Esophagus (tissue), 2 donors: ENCODE measurements around the gene TESPA1. TPM values are rescaled to one million over a fixed set of nuclear protein-coding genes. Genes with fewer than 3 reads are reported as not detected.

Source experiments
- H3K27ac ChIP-seq, 2 donors: one replicate each; pipeline ENCODE4 v1.5.1; 2013; ENCODE audit warnings: low read depth in 2 of 2, mild to moderate bottlenecking in 2 of 2, inconsistent platforms in 1 of 2, low read length in 1 of 2, moderate library complexity in 1 of 2
- H3K27me3 ChIP-seq, 2 donors: one replicate each; pipeline ENCODE4 v1.6.1; 2013; ENCODE audit warnings: low read length in 2 of 2, control low read depth in 1 of 2, mild to moderate bottlenecking in 1 of 2; ENCODE audit not compliant: insufficient read depth in 2 of 2, control insufficient read depth in 1 of 2
- H3K36me3 ChIP-seq, 2 donors: one replicate each; pipeline ENCODE4 v1.6.1; 2013; ENCODE audit warnings: low read length in 1 of 2; ENCODE audit not compliant: control insufficient read depth in 2 of 2, insufficient read depth in 2 of 2
- H3K4me1 ChIP-seq, 2 donors: one replicate each; pipeline ENCODE4 v1.6.1; 2013; ENCODE audit warnings: low read length in 1 of 2; ENCODE audit not compliant: control insufficient read depth in 2 of 2, insufficient read depth in 2 of 2
- H3K4me3 ChIP-seq, 2 donors: one replicate each; pipeline ENCODE4 v1.5.1; 2013; ENCODE audit warnings: low read length in 2 of 2, mild to moderate bottlenecking in 2 of 2, low read depth in 1 of 2, moderate library complexity in 1 of 2
- H3K9me3 ChIP-seq, 2 donors: one replicate each; pipeline ENCODE4 v1.6.1; 2013; ENCODE audit warnings: mild to moderate bottlenecking in 2 of 2, low read depth in 1 of 2, low read length in 1 of 2, moderate library complexity in 1 of 2; ENCODE audit not compliant: control insufficient read depth in 2 of 2, insufficient read depth in 1 of 2
- WGBS, 2 donors: extraction: QIAGEN DNeasy Blood & Tissue Kit; methylation state at CpG; one replicate each; pipeline ENCODE4 v1.1.7; 2013; 5-methylcytosine and 5-hydroxymethylcytosine counted together
- polyA plus RNA-seq, 2 donors: library from polyadenylated mRNA; stranded (reverse); fragments of 200-250 nt; gene quantifications; one replicate each; pipeline ENCODE4 v1.2.3, GENCODE V29; 2013
- donor health status: healthy with polysubstance abuse.
- donor health status: Bipolar disorder and iron deficiency.

The TESPA1 gene, protein sequence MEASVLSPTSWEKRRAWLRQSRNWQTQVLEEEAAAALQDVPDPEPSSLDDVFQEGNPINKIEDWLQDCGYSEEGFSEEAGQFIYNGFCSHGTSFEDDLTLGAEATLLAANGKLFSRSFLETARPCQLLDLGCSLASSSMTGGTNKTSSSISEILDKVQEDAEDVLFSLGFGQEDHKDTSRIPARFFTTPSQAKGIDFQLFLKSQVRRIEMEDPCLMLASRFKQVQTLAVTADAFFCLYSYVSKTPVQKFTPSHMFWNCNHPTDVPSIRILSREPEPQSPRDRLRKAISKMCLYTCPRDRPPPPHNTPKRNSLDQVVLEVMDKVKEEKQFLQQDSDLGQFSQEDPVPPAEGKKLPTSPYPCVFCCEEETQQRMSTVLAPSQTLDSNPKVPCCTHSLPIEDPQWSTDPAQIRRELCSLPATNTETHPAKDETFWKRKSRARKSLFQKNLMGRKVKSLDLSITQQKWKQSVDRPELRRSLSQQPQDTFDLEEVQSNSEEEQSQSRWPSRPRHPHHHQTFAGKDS
- under 1 TPM; 0.26 to 0.32 TPM for polyA plus RNA-seq

DNA sequence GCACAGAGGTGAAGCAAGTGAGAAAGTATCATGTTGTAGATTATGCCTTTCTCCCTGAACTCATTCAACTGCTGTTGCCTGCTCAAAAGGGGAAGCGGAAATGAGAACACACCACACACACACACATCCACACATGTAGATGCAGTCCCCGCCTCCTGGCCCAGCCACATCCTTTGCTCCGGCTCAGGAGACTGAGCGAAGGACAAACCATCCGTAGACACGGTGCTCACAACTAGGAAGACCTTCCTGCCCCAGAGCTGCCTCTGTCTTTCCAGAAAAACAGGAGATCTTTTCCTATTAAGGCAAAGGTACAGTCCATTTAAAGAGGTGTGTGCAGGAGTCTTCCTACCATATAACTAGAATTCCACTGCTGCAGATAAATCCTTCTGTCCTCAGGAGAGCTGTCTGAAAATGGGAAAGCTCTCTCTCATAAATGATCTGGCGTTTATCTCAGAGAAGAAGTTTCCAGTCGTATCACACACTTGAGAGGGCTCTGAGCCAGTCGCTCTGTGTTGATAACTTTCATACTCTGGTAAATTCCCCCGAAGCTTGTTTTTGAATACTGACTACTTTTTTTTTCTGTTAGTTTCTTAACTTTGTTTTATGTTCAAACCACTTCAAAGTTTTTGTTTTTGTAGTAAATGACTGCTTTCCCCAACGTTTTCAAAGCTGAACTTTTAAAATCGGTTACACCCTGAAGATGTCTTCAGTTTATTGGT lies at the start of gene TESPA1:
TSS of gene TESPA1 (minus strand) at position 105 of the 719 bp plus-strand sequence. CDS start 10,200 bp downstream, outside the sequence.
- Histone ChIP-seq H3K4me1 (no peaks in the 10 kb centered on the region), H3K27ac (no peak within 1 kb of the TSS), H3K4me3 (no peak within 1 kb of the TSS), H3K9me3 (no peaks in the 10 kb centered on the region), H3K27me3 (no peaks in the 10 kb centered on the region), H3K36me3 (no peaks in the 10 kb centered on the region)
- 47 to 53% methylated on average over 12 of the region's 12 CpGs for WGBS, 2 donors

GRCh38 chr12:55034218-55034617 lies 49.7 kb upstream of the TESPA1 start:
- Histone ChIP-seq H3K27me3 (peaks cover 0 to 3% of the 10 kb centered on the region in 2 donors), H3K36me3 (no peaks in the 10 kb centered on the region), H3K27ac (no peak overlapping the region), H3K9me3 (no peaks in the 10 kb centered on the region), H3K4me1 (no peaks in the 10 kb centered on the region), H3K4me3 (no peak overlapping the region)
- WGBS, 2 donors: 59 to 77% methylated on average over 6 of the region's 6 CpGs

DNA sequence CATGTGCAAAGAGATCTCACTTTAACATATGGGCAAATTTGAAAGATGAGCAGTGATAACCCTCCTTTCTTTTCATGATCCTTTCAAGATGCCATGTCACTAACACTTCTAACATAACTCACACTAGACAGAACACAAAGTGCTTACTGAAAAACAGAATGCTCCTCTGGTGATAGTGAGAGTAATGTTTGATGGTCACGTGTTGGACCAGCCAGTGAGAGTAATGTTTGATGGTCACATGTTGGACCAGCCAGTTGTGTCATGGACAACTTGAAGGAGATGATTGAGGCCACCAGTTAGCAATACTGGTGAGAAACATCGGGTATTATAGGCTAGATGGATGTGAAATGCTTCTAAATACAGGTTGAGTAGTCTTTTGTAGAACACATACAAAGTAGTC lies 40.9 kb upstream of the TESPA1 start:
- Histone ChIP-seq H3K4me1 (no peaks in the 10 kb centered on the region), H3K27ac (no peak overlapping the region), H3K27me3 (no peaks in the 10 kb centered on the region), H3K4me3 (no peak overlapping the region), H3K9me3 (no peaks in the 10 kb centered on the region), H3K36me3 (no peaks in the 10 kb centered on the region)
- 61 to 65% methylated on average over 2 of the region's 2 CpGs for WGBS, 2 donors

DNA sequence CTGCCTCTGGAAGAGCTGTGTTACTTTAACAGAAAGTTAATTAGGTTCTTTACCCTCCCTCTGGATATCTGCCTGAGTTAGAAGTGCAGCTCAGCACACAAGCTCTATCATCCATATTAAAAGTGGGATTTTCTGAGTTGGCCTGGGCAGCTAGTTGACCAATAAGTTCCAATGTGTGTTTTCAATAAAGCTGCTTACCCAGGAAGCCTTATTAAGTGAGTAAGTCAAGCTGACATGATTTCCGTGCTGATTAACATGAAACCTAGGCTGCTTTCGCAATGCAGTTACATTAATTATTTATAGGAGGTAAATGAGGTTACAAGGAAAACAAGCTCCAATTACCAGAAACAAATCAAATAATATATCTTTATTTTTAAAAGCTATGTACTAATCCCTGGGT lies 40.0 kb upstream of the TESPA1 start:
- Histone ChIP-seq H3K4me3 (no peak overlapping the region), H3K27me3 (no peaks in the 10 kb centered on the region), H3K36me3 (no peaks in the 10 kb centered on the region), H3K4me1 (no peaks in the 10 kb centered on the region), H3K27ac (no peak overlapping the region), H3K9me3 (no peaks in the 10 kb centered on the region)
- WGBS, 2 donors: 75 to 78% methylated on average over 2 of the region's 2 CpGs

- Histone ChIP-seq H3K4me1 (no peaks in the 10 kb centered on the region), H3K4me3 (no peak within 1 kb of the TSS), H3K27me3 (no peaks in the 10 kb centered on the region), H3K9me3 (no peaks in the 10 kb centered on the region), H3K27ac (no peak within 1 kb of the TSS), H3K36me3 (no peaks in the 10 kb centered on the region)
- WGBS, 2 donors: 4 to 6% methylated on average over 13 of the region's 13 CpGs
These were observed 35.2 kb upstream of the TESPA1 start, which contains the start of gene NEUROD4 for GRCh38 chr12:55019784-55020183. TSS of gene NEUROD4 (plus strand) at chr12:55019974. CDS start at chr12:55026440, 6,466 bp downstream.

- H3K4me3 ChIP-seq: no peak overlapping the region
These were observed 32.9 kb upstream of the TESPA1 start for GRCh38 chr12:55017416-55017925.

DNA sequence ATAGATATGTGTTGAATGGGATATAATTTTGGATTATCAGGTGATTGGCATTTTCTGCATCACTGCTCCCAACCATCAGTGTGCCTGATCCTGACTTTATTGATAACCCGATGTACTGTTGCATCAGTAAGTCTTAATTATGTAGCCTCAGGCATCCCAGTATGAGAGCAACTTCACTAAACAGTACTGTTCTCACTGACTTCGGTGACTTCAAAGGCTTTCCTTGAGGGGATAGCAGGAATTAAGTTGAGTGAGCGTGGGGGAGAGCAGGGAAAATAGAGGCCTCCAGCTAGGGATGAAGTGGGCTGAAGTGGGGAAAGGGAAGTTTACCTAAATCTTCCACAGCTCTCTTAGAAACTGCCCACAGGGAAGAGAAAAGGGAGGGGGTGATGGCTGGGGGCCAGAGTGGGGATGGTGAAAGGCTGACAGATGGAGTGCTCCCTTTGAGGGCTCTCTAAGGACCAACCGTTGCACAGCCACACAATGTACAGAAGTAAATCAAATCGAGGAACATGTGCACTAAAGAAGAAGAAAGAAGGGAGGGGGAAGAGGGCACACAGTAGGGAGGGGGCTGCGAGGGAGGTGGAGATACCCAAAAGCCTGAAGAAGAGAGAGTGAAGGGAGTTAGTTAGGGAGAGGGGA lies 24.5 kb upstream of the TESPA1 start:
- Histone ChIP-seq H3K36me3 (no peaks in the 10 kb centered on the region), H3K27ac (no peak overlapping the region), H3K9me3 (no peaks in the 10 kb centered on the region), H3K4me3 (no peak overlapping the region), H3K27me3 (no peaks in the 10 kb centered on the region), H3K4me1 (no peaks in the 10 kb centered on the region)
- WGBS, 2 donors: 45 to 46% methylated on average over 6 of the region's 6 CpGs

More at GRCh38 chr12:55017416-55017925, 32.9 kb upstream of the TESPA1 start:
- Histone ChIP-seq H3K9me3 (no peaks in the 10 kb centered on the region), H3K4me1 (no peaks in the 10 kb centered on the region), H3K27me3 (no peaks in the 10 kb centered on the region), H3K36me3 (no peaks in the 10 kb centered on the region), H3K27ac (no peak overlapping the region)
- WGBS, 2 donors: 39 to 56% methylated on average over 3 of the region's 3 CpGs

DNA sequence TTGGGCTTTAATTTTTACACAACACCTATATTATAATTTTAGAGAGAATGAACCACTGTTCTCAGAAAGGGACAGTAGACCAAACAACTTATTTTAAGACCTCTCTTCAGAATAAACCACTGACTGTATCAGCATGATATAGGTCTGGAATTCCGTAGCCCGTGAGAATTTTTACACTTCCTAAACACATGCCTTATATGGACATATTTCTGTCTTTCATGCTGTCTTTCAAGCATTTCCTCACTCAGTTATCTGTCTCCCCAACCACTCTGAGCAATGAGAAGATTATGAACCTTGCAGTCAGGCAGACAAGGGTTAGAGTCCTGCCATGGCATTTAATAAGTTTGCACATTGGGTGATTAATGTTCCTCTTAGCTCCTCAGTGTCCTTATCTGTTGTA lies 17.8 kb upstream of the TESPA1 start:
- H3K9me3 ChIP-seq: no peaks in the 10 kb centered on the region
- WGBS, 2 donors: 59 to 70% methylated on average over 2 of the region's 2 CpGs
- H3K36me3 ChIP-seq: no peaks in the 10 kb centered on the region
- no peaks in the 10 kb centered on the region for H3K27me3 ChIP-seq
- peaks cover 0 to 1% of the 10 kb centered on the region in 2 donors for H3K4me1 ChIP-seq
- no peak overlapping the region for H3K4me3 ChIP-seq
- no peak overlapping the region for H3K27ac ChIP-seq

- no peaks in the 10 kb centered on the region for H3K9me3 ChIP-seq
- 64 to 65% methylated on average over 4 of the region's 4 CpGs for WGBS, 2 donors
These were observed 16.8 kb upstream of the TESPA1 start for GRCh38 chr12:55001198-55001868.

More at GRCh38 chr12:55001198-55001868, 16.8 kb upstream of the TESPA1 start:
- H3K4me1 ChIP-seq: peaks cover 0 to 1% of the 10 kb centered on the region in 2 donors
- no peaks in the 10 kb centered on the region for H3K27me3 ChIP-seq
- H3K36me3 ChIP-seq: no peaks in the 10 kb centered on the region
- H3K4me3 ChIP-seq: no peak overlapping the region
- H3K27ac ChIP-seq: no peak overlapping the region
